H1 (cell line): ENCODE data around the gene NEURL2.

Experiments used
- EZH2 ChIP-seq: fragments of 200-600 bp; sonication (generic); IDR thresholded peaks from 2 replicates; pipeline ENCODE4 v1.7.1; 2012; ENCODE audit warnings: low read depth, mild to moderate bottlenecking, moderate library complexity, low read length, inconsistent platforms; ENCODE audit not compliant: severe bottlenecking
- HDAC2 ChIP-seq, 2 experiments: fragments of 300-600 bp in 1 of 2; sonication (generic) in 1 of 2; IDR thresholded peaks; 2 replicates each; pipeline ENCODE4 v1.6.1; 2011 to 2012; ENCODE audit warnings: low read depth in 2 of 2, low read length in 2 of 2, mild to moderate bottlenecking in 2 of 2, moderate library complexity in 2 of 2, borderline replicate concordance in 1 of 2, inconsistent platforms in 1 of 2
- HDAC6 ChIP-seq: IDR thresholded peaks from one replicate; pipeline ENCODE4 v1.7.1; 2012; ENCODE audit warnings: low read depth, mild to moderate bottlenecking, inconsistent platforms, low read length, moderate library complexity
- NANOG ChIP-seq: IDR thresholded peaks from 2 replicates; pipeline ENCODE4 v1.6.1; 2011; ENCODE audit warnings: low read length, low read depth, mild to moderate bottlenecking, inconsistent platforms; ENCODE audit not compliant: insufficient read depth, poor library complexity, severe bottlenecking
- POLR2A ChIP-seq, 2 experiments: IDR thresholded peaks; 1 replicate in 1 of 2; 2 replicates in 1 of 2; pipeline ENCODE4 v1.6.1; 2011; ENCODE audit warnings: low read depth in 2 of 2, low read length in 2 of 2, mild to moderate bottlenecking in 2 of 2; ENCODE audit errors: control extremely low read depth in 1 of 2
- POLR2AphosphoS5 ChIP-seq: IDR thresholded peaks from 2 replicates; pipeline ENCODE4 v1.6.1; 2011; ENCODE audit warnings: low read depth, low read length
- RFX5 ChIP-seq: IDR thresholded peaks from 2 replicates; pipeline ENCODE4 v1.6.1; 2011; ENCODE audit warnings: low read depth, low read length, improper control_type of control experiment, borderline replicate concordance
- TF ChIP-seq, protein P1 (sequence below), 3 experiments: IDR thresholded peaks; 1 replicate in 2 of 3; 2 replicates in 1 of 3; pipeline versions ENCODE4 v1.5.1 to v1.6.1; 2011; ENCODE audit warnings: low read length in 3 of 3, mild to moderate bottlenecking in 3 of 3, inconsistent platforms in 2 of 3, low read depth in 1 of 3, moderate library complexity in 1 of 3; ENCODE audit not compliant: insufficient read depth in 1 of 3; ENCODE audit errors: control extremely low read depth in 1 of 3

GRCh38 chr20:45913116-45913515 is 22.1 kb upstream of the NEURL2 start:
- TF ChIP-seq NANOG, result no peak
- TF ChIP-seq, protein P1, sequence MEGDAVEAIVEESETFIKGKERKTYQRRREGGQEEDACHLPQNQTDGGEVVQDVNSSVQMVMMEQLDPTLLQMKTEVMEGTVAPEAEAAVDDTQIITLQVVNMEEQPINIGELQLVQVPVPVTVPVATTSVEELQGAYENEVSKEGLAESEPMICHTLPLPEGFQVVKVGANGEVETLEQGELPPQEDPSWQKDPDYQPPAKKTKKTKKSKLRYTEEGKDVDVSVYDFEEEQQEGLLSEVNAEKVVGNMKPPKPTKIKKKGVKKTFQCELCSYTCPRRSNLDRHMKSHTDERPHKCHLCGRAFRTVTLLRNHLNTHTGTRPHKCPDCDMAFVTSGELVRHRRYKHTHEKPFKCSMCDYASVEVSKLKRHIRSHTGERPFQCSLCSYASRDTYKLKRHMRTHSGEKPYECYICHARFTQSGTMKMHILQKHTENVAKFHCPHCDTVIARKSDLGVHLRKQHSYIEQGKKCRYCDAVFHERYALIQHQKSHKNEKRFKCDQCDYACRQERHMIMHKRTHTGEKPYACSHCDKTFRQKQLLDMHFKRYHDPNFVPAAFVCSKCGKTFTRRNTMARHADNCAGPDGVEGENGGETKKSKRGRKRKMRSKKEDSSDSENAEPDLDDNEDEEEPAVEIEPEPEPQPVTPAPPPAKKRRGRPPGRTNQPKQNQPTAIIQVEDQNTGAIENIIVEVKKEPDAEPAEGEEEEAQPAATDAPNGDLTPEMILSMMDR (IDR thresholded peaks at IDR 0.05; ENCODE audit: control extremely low read depth in 1 of 3, insufficient read depth in 1 of 3, low read depth in 1 of 3, low read length in 3 of 3), result no peak
- TF ChIP-seq HDAC6, result no peak
- no peak for TF ChIP-seq HDAC2 (IDR thresholded peaks at IDR 0.05; ENCODE audit: borderline replicate concordance in 1 of 2, low read depth in 2 of 2, low read length in 2 of 2)
- no peak for TF ChIP-seq POLR2AphosphoS5
- no peak for TF ChIP-seq RFX5
- TF ChIP-seq POLR2A (IDR thresholded peaks at IDR 0.05; ENCODE audit: control extremely low read depth in 1 of 2, low read depth in 2 of 2, low read length in 2 of 2), result no peak
- no peak for TF ChIP-seq EZH2
